GM21447 (cell line): ENCODE results near the gene HDHD3.
"Not testable (repeated sequence)": the region's sequence is repeated elsewhere in the genome, so short reads cannot be mapped to it uniquely, and the experiment has no call there.

Experiments used
- ATAC-seq: cut with Tn5 transposase; IDR thresholded peaks from one replicate; pipeline ENCODE4 v1.9.1; 2021; ENCODE audit not compliant: unreplicated experiment

HDHD3 gene, protein sequence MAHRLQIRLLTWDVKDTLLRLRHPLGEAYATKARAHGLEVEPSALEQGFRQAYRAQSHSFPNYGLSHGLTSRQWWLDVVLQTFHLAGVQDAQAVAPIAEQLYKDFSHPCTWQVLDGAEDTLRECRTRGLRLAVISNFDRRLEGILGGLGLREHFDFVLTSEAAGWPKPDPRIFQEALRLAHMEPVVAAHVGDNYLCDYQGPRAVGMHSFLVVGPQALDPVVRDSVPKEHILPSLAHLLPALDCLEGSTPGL

DNA sequence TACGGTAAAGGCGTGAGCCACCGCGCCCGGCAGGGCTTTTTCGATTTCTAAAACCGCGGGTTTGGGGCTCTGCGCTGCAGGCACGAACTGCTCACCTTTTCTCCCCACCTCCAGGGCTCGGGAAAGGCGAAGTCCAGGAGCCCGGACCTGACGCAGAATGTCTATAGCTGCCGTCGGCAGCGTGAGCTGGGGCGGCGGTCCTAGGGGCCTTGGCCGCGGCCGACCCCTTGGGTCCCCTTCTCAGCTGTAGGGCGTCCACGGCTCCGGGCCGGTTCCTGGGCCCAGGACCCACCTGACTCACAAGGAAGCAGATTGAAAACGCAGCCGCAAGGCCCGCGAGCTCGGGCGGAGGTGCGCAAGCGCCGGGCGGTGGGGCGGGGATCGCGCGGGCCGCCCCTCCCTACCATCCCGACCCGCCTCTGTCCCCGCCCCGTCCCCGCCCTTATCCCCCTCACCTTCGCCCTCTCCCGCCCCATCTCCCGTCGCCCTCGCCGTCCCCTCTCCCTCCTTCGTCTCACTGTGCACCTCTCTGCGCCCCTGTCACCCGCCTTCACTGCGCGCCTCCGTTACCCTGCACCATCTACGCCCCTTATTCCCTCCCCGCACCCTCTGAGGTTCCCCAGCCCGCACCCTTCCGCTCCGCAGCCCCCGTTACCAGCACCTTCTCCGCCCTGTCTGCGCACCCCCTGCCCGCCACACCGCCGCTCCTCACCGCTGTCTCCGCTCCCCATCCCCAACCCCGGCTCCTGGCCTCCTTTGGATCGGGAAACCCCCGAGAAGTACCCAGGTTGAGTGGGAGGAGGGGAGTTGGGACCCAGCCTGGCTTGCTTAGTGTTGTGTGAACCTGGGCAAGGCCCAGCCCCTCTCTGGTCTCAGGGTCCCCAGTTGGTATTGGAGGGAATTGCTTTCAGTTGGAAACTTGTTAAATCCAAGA, at the start of gene HDHD3:
TSS of gene HDHD3 (minus strand) at position 353 of the 934 bp plus-strand sequence. CDS start 2,632 bp downstream, outside the sequence.
- peak; percentile 69 for ATAC-seq

GRCh38 chr9:113425072-113425471, 48.3 kb upstream of the HDHD3 start:
- ATAC-seq, result no peak

GRCh38 chr9:113421726-113422125, 44.9 kb upstream of the HDHD3 start:
- ATAC-seq, result no peak

- ATAC-seq, result no peak
These were observed 40.6 kb upstream of the HDHD3 start for GRCh38 chr9:113417370-113417769.

DNA sequence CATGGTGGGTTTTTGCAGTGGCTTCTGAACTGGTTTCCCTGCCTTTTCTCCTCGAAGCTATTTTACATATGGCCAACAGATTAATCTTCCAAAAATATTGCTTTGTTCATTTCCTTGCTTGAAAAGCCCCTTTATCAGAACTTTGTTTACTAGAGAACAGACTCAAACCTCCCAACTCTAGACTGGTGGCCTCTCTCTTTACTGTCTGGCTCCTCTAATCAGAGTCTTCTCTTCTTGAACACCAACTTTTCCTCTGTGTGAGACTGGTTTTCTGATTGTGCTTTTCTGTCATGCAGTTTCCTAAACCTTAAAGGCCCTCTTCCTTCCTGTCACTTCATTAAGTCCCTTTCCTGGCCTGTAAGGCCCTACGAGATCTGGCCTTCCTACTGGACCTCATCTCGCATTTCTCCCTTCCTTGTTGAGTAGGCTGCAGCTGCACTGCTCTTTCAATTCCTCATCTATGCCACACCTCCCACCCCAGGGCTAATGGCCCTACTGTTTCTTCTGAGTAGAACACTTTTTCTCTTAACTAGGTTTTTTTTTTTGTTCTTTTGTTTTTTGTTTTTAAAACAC, 39.4 kb upstream of the HDHD3 start:
- peak; percentile 99 for ATAC-seq

- ATAC-seq, result peak; percentile 93
These were observed 33.5 kb upstream of the HDHD3 start, which contains the start of the genes C9orf43 and POLE3 for GRCh38 chr9:113410207-113410864. TSS of gene C9orf43 (plus strand) at chr9:113410747. CDS start at chr9:113413494, 2,747 bp downstream. TSS of gene POLE3 (minus strand) at chr9:113410675. CDS start at chr9:113410293, 382 bp downstream.

DNA sequence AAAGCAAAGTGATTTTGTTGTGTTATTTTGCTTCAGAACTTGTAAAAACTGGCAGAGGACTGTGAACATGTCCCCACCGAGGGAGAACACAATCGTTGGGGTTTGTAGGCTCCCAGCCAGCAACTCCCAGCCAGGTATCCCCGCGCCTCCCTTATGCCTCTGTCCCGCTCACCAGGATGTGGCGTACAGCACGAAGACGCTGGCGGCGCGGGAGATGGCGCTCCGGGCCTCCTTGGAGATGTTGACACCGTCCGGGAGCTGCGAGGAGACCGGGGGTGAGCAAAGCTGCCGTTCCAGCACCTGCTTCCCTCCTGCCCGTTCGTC, 33.1 kb upstream of the HDHD3 start:
- peak; percentile 2 for ATAC-seq

DNA sequence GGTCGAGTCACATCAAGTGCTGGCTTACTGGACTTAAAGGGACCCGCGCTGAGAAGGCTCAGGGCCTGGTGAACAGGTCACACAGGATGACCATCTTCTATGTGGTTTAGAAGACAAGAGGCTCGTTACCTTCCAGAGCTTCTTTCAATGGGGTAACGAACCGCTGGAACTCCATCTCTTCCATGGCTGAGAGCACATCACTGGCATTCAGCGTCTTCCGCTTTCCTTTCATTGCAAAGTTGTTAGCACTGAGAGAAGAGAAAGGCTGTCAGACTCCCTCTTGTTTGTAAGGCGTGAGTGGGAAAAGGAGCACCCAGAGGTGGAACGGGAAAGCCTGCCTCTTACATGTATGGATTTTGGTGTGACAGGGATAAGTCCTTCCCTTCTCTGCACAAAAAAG, 32.7 kb upstream of the HDHD3 start:
- no peak for ATAC-seq

DNA sequence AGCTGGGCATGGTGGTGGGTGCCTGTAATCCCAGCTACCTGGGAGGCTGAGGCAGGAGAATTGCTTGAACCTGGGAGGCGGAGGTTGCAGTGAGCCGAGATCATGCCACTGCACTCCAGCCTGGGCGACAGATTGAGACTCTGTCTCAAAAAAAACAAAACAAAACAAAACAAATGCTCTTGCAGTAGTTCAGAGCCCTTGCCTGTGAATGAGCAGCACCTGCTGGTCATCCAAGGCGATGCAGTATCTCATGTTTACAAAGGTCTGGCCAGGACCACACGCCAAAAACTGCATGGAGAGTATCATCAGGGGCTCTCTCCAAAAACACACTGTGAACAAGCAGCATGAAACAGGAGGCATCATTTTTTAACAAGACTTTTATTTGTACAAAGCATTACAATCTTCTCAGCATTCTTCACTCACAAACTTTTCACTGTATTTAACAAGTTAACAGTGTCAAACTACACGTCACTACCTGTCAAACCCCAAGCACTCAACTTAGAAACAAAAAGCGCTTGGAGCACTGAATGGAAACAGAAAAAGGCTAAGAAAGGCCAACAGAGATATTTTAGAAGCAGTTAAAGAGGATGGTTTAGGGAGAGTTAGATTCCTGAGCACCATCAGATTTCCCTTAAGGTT, 30.2 kb upstream of the HDHD3 start:
- not testable (repeated sequence) for ATAC-seq

- not testable (repeated sequence) for ATAC-seq
These were observed 29.6 kb upstream of the HDHD3 start for GRCh38 chr9:113406353-113406752.

DNA sequence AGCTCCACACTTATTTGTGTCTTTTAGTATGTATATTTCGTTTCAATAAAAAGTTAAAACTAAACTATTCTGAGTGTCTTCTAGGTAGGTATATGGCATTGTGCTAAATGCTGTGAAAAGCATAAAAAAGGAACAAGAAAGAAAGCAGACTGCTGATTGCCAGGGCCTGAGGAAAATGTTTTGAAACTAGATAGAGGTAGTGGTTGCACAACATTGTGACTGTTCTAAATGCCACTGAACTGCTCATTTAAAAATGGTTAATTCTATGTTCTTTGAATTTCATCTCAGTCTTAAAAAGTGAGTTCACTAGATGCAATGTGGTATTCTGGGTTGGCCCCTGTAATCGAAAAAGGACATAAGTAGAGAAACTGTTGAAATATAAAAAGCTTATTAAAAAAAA, 26.9 kb upstream of the HDHD3 start:
- no peak for ATAC-seq

GRCh38 chr9:113401027-113401792, 24.4 kb upstream of the HDHD3 start, which contains the start of gene ALAD:
TSS of gene ALAD (minus strand) at chr9:113401284. CDS start at chr9:113393559, 7,725 bp downstream.
- peak; percentile 92 for ATAC-seq

DNA sequence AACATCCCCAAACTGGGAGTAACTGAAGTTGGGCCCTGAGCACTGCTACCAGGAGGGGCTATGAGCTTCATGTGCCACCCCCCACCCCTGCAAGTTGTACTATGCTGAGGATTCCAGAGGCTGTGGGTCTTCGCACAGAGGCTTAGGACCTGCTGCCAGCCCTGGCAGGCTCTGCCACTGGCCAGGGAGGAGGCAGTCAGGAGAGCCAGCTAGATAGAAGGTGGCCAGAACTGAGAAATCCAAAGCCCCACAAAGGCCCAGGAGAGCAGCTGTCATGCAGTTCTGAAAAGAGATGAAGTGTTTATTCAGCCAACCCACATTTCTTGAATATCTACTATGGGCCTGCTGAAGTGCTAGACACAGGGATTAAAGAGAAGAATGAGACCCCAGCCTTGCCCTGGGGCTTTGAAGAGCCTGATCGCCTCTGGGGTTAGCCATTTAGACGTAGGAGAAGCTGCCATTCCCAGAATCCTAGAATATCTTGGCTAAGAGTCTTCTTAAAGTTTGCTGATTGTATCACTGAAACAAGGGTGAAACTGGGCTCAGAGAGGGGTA, 22.9 kb upstream of the HDHD3 start:
- ATAC-seq, result no peak

DNA sequence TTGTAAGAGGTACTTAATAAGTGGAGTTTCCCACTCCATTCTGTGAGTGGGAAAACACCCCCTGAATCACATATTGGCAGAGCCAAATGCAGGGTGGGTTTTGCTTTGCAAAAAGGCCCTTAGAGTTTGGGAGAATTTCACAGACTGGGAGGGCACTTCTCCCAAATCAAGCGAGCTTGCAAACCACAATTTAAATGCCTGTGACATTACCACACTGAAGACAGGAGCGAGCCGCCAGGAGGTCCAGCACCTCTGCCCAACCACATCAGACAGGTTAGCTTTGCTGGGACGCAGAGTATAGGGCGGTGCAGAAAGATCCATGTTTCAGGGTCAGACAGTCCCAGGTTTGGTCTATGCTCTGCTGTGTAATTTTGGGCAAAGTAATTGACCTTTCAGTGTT, 22.0 kb upstream of the HDHD3 start:
- ATAC-seq, result no peak

DNA sequence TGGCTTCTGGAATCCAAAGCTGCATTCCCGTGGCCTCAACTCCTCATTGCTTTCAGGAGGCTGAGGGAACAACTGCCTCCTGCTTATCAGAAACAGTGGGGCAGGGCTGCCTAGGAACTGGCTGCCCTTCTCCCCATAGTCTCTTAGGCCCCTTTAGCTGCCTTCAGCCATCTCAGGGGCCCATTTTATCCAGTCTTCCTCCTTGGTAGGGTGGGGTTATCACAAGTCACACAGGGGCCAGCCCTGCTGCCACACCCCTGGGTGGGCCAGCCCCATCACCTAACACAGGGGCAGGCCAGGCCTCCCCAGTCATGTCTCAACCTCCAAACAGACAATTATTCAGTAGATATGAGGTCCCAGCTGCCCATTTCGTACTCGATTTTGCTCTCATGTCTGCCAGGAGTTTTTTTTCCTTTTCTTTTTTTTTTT, 20.4 kb upstream of the HDHD3 start:
- no peak for ATAC-seq

- no peak for ATAC-seq
These were observed 18.4 kb upstream of the HDHD3 start for GRCh38 chr9:113395000-113395861.

DNA sequence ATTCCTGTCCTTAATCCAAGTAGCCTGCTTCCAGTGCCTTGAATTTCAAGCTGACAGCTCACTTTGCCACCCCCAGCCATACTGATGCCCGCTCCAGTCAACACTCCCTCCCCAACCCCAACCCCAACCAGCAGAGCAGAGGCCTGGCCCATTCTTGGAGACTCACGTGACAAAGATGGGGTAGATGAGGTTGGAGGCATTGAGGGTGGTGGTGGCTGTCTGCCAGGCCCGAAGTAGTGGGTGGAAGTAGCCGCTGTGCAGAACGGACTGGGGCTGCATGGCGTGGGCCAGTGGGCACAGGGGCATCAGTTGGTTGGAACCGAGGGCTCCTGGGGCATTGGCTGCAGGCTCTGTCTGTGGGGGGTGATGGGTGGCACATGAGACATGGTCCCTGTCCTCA, 16.5 kb upstream of the HDHD3 start:
- ATAC-seq, result no peak

DNA sequence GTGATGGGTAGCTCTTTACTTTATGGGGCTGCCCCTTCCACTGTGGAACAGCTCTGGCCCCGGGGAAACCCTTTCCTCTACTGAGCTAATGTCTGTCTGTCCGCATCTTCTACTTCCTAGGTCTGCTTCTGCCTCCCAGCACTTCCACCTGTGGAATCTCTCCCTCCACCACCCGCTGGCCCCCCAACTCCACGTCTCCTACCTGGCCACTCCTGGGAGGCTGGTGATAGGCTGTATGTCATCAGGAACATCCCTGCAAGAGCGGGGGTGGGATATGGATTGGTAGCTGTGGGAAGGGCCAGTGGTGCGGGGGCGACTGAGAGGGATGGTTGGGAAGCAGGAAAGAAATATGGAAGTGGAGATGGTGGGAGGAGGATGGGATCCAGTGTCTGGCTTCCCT, 15.1 kb upstream of the HDHD3 start:
- no peak for ATAC-seq
